GM21360 (cell line): ENCODE measurements around the gene PIMREG.

ENCODE experiments used
- ATAC-seq: cut with Tn5 transposase; IDR thresholded peaks from one replicate; pipeline ENCODE4 v1.9.1; 2021; ENCODE audit warnings: mild to moderate bottlenecking, moderate library complexity; ENCODE audit not compliant: unreplicated experiment

Gene PIMREG

DNA sequence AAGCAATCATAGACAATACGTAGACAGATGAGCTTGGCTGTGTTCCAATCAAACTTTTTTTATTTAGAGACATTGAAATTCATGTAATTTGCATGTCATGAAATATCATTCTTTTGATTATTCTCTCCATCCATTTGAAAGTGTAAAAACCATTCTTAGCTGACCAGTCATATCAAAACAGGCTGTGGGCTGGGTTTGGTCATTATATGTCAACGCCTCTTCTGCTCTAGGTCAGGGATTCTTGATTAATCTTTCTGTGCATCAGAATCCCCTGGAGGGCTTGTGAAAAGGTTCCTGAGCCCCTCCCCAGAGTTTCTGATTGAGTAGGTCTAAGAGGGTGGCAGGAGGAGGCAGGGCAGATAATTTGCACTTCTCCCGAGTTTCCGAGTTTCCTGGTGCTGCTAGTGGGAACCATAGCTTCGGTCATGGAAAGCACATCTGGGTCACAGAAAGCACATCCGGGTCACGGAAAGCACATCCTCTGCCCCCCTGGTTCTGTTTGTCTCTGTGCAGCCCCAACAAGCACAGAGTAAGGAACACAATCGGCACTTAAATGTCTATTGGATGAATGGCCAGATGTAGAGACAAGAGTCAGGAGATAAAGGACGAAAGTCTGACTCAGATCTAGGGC, 16.4 kb downstream of the PIMREG start:
- ATAC-seq, result no peak

- no peak for ATAC-seq
These were observed 17.0 kb downstream of the PIMREG start for GRCh38 chr17:6461246-6461645.

DNA sequence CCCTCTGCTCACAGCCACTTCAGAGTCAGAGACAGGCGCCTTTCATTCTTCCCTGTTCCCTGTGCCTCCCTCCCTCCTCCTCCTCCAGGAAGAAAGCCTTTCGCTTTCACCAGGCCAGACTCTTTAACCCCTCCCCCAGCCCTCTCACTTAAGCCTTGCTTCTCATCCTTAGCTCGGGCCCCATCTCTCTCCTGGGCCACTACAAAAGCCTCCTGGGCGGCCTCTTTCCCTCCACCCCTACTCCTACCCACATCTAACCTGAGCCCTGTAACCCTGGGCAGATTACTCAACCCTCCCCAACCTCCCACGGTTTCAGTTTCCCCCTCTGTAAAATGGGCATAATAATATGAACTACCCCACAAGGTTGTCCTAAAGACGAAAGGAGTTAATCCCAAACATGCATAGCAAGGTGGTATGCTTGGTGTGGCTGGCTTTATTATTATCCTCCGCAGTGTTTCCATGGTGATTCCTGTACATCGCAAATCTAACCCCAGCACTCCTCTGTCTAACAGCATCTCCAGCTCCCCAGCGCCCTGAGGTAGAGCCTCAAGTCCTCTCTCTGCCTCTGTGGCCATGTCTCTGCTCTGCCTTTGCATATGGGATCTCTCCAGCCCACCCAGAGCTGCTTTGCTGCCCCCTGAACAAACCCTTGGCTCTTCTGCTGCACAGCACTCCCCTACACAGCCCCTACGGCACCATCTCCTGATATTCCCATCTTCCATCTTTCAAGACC, 17.7 kb downstream of the PIMREG start:
- no peak for ATAC-seq

DNA sequence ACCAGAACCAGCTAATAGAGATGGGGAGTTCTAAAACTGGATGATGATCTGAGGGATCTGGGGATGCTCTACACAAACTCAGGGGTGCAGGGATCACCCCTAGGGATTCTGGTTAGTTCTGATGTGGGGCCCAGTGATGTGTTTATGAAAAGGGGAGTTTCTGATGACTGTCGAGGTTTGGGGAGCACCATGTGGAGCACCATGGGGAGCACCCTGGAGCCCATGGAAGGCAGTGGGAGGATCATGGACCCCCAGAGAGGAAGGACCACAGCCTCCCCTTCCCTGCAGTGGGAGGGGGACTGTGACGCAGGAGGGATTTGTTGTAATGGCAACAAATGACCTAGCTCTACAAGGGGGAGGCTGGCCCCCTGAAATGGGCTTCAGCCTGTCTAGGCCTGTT, 18.4 kb downstream of the PIMREG start:
- ATAC-seq, result no peak

DNA sequence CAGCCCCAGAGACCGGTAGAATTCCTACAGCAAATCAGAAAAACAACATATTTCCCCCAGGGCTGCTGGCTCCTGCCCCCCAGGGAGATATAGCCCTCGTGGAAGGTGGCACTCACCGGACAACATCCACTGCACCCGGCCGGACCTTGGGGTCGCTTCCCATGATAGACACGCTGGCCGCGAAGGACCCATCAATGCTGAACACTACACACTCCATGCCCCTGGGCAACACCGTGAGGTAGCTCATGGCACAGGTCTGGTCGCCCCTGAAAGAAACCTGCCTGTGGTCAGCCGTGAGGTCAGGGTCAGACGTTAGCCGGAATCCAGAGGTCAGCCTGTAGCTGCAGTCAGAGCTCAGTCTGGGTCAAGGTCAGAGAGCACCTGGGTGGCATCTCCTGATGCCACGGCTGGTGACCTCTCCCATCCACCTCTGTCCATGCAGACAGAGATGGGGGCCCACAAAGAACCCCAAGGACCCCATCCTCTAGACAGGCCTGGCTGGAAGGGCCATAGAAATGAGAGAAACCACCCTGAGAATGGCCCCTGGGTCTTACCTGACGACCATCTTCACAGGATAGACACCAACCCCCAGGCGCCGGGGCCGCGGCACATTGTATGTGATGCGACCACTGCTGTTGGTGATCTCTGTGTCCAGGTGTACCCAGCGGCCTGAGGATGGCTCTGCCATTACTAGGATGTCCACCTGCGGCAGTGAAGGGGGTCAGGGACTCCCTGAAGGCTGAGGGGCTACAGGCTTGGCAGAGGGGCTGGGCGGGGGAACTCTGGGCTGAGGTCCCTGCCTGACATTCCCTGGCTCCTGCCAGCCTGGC, 19.6 kb downstream of the PIMREG start:
- no peak for ATAC-seq

DNA sequence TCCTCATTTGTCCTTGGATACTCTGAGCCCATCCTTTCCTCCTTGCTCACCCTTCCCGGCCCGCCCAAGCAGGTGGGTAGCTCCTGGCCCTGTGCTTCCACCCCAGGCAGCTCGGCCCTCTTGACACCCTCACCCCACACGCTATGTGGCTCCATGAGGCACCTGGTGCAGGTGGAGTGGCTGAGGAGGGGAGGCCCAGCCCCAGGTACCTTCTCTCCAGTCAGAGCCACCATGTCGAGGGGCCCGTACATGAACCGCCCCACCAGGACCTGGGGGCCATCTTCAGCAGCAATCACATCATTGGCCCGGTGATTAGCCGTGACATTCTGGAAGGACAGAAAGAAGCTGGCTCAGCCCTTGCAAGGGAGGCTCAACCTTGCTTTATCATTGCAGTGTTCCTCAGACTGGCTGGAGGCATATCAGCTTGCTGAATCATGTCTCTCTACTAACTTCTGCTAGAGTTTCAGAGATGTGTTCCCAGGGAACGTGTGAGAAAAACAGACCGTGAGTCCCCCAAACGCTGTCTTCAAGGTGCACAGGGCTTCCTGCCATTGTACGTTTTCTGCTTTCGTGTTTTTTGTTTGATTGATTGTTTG, 20.3 kb downstream of the PIMREG start:
- no peak for ATAC-seq

DNA sequence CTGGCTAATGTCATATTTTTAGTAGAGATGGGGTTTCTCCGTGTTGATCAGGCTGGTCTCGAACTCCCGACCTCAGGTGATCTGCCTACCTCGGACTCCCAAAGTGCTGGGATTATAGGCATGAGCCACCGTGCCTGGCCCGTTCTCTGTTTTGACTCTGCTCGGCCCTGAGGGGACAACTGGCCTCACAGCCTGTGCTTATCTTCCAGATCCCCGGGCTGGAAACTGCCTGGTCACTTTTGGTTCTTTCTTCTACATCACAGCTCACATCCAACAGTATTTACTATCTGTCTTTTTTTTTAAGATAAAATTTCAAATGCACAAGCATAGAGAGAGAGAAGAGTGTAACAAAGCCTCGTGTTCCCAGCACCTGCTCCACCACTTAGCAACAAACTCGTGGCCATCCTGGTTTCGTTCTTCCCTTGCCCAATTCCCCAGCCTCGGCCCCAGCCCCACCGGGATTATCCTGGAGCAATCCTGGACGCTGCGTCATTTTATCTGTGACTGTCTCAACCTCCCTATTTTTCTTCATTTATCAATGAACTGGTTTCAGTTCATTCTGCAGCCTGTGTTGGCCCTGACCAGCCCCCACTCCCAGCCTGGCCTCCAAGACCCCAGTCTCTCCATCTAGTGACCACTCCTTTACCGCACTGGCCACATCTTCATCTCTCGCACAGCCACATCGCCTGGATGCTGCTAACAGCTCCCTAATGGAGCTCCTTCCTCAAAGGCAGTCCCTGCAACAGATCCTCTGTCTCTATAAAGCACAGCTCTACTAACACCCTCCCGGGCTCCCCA, 21.1 kb downstream of the PIMREG start:
- ATAC-seq, result no peak

DNA sequence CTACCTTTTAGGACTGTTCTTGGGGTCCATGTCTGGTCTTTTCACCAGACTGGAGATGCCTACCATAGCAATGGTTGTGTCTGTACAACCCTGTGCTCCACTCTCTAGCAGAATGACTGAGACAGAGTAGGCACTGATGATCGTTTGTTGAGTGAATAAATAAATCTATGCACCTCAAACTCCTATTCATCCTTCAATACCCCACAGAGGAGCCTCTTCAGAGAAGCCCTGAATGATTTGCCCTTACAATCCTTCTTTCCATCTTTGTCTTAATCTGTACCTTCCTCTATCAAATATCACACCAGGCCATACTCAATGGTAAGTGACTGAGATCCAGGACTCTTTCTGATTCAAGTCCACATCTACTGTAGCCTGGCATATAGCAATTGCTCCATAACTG, 23.3 kb downstream of the PIMREG start:
- ATAC-seq, result no peak

DNA sequence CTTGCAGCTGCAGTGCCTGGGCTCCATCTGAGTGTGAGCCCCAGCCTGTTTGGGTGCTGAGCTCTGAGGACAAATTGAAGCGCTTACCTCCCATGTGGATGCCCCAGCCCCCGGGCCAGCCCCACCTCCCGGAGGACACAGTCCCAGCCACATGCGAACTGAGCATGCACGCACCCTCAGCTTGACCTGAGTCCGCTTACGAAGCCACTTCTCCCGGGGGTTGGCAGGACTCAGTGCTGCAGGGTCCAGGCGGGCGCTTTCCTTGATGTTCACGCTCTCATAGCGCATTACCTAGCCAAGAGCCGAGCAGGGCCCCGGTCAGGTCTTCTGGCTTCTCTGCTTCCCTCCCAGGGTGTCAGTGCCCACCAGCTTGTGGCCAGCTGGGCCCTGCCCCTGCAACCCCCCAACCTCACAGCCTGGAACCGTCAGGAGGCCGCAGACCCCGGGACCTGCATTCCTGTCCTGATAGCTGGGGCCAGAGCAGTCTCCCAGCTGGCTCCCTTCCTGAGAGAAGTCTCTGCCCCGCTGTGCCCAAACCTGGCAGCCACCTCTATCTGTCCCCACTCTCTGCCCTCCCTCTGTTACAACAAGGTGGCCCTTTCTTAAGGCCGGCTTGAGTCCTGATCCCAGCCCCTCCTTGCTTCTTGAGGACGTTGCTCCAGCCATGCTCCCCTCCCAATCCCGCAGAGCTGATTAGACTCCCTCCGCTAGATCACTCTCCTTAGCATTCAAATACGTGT, 24.0 kb downstream of the PIMREG start:
- no peak for ATAC-seq

DNA sequence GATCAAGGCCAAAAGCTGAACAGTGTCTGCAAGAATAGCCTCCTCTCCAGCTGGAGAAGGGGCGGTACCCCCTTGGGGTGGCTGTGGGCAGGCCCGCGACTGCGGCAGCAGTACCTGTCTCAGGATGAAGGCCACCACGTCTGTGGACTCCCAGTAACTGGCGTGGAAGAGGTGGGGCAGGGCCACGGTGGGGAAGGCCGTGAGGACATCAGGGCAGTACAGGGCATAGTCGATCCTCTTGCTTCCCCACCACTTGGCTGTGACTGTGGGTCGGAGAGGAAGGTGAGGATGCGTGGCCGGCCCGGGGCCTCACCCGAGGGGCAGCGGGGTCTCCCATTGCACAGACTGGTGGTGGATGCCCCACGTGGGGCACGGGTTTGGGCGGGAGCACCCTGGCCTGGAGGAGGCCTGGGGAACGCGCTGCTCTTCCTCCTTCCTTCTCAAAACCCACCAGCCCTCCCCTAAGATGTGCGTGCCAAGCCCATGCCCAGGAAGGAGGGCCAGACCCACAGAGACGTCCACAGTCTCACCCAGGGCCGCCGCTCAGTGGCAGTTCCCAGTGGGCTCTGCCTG, 26.0 kb downstream of the PIMREG start:
- ATAC-seq, result no peak

GRCh38 chr17:6470751-6471521, 26.7 kb downstream of the PIMREG start:
- ATAC-seq, result no peak

- ATAC-seq, result no peak
These were observed 27.5 kb downstream of the PIMREG start for GRCh38 chr17:6471531-6472465.

- no peak for ATAC-seq
These were observed 28.3 kb downstream of the PIMREG start for GRCh38 chr17:6472517-6472916.

GRCh38 chr17:6473128-6473767, 29.0 kb downstream of the PIMREG start:
- no peak for ATAC-seq

- no peak for ATAC-seq
These were observed 30.1 kb downstream of the PIMREG start for GRCh38 chr17:6474376-6474775.

GRCh38 chr17:6474906-6475305, 30.7 kb downstream of the PIMREG start:
- ATAC-seq, result no peak

DNA sequence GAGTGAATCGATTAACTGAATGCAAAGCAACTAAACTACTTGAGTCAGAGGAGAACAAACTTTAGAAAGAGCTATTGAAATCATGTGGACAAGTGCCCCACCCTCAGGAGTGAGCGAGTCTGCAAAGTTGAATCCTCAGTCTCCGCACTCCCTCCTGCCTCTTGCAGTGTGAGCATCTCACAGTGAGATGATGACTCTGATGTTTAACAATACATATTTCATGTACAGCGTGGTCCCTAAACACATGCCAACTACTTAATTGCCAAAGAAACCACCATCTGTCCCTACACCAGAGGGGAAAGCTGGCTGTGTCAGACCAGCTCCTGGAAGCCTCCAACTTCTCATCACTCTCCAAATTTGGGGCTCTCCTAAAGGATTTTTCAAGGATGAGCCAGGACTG, 31.2 kb downstream of the PIMREG start:
- no peak for ATAC-seq
